Measurements from ENCODE around the gene FBXO27.
"Not testable (repeated sequence)": the region's sequence is repeated elsewhere in the genome, so short reads cannot be mapped to it uniquely, and the experiment has no call there.

Gene FBXO27

GRCh38 chr19:39074942-39075341 is 42.6 kb upstream of the FBXO27 start:
- no peak overlapping the region for H2AFZ ChIP-seq (ENCODE audit: low read depth)
- no peaks in the 10 kb centered on the region for H4K20me1 ChIP-seq (ENCODE audit: insufficient read depth)
- no peak overlapping the region for H3K27ac ChIP-seq
- no peak for TF ChIP-seq CTCF (conservative IDR thresholded peaks at IDR 0.05; ENCODE audit: low read depth, low read length)
- H3K4me1 ChIP-seq (ENCODE audit: low read depth, poor library complexity, severe bottlenecking) = no peaks in the 10 kb centered on the region
- H3K36me3 ChIP-seq (ENCODE audit: insufficient read depth) = no peaks in the 10 kb centered on the region
- no peaks in the 10 kb centered on the region for H3K27me3 ChIP-seq (ENCODE audit: insufficient read depth, low read depth)
- H3K4me2 ChIP-seq = no peak overlapping the region
- no peak overlapping the region for H3K9ac ChIP-seq
- H3K79me2 ChIP-seq (ENCODE audit: insufficient read depth, low read depth) = no peaks in the 10 kb centered on the region
- no peak overlapping the region for H3K4me3 ChIP-seq (IDR thresholded peaks at IDR 0.05; ENCODE audit: insufficient read depth, low read depth, low read length)

GRCh38 chr19:39074205-39074692 is 41.9 kb upstream of the FBXO27 start:
- no peak overlapping the region for H3K9ac ChIP-seq
- no peak overlapping the region for H2AFZ ChIP-seq (ENCODE audit: low read depth)
- no peak overlapping the region for H3K4me2 ChIP-seq
- no peak overlapping the region for H3K4me3 ChIP-seq (IDR thresholded peaks at IDR 0.05; ENCODE audit: insufficient read depth, low read depth, low read length)
- H3K27me3 ChIP-seq (ENCODE audit: insufficient read depth, low read depth) = no peaks in the 10 kb centered on the region
- no peak for TF ChIP-seq CTCF (conservative IDR thresholded peaks at IDR 0.05; ENCODE audit: low read depth, low read length)
- H3K79me2 ChIP-seq (ENCODE audit: insufficient read depth, low read depth) = no peaks in the 10 kb centered on the region
- H3K36me3 ChIP-seq (ENCODE audit: insufficient read depth) = no peaks in the 10 kb centered on the region
- no peaks in the 10 kb centered on the region for H4K20me1 ChIP-seq (ENCODE audit: insufficient read depth)
- H3K27ac ChIP-seq = no peak overlapping the region
- no peaks in the 10 kb centered on the region for H3K4me1 ChIP-seq (ENCODE audit: low read depth, poor library complexity, severe bottlenecking)

- Histone ChIP-seq H3K27ac (no peak overlapping the region), H3K79me2 (ENCODE audit: insufficient read depth, low read depth) (no peaks in the 10 kb centered on the region), H3K4me3 (IDR thresholded peaks at IDR 0.05; ENCODE audit: insufficient read depth, low read depth, low read length) (no peak overlapping the region), H3K4me2 (no peak overlapping the region), H3K4me1 (ENCODE audit: low read depth, poor library complexity, severe bottlenecking) (no peaks in the 10 kb centered on the region), H2AFZ (ENCODE audit: low read depth) (no peak overlapping the region), H3K36me3 (ENCODE audit: insufficient read depth) (no peaks in the 10 kb centered on the region), H3K9ac (no peak overlapping the region), H3K27me3 (ENCODE audit: insufficient read depth, low read depth) (no peaks in the 10 kb centered on the region), H4K20me1 (ENCODE audit: insufficient read depth) (no peaks in the 10 kb centered on the region)
- TF ChIP-seq CTCF (conservative IDR thresholded peaks at IDR 0.05; ENCODE audit: low read depth, low read length) = no peak
Measured at GRCh38 chr19:39070888-39071287, 38.5 kb upstream of the FBXO27 start.

- not testable (repeated sequence) for H3K4me1 ChIP-seq (ENCODE audit: low read depth, poor library complexity, severe bottlenecking); H3K27ac ChIP-seq; H3K4me2 ChIP-seq; H3K36me3 ChIP-seq (ENCODE audit: insufficient read depth); H3K4me3 ChIP-seq (IDR thresholded peaks at IDR 0.05; ENCODE audit: insufficient read depth, low read depth, low read length); H3K27me3 ChIP-seq (ENCODE audit: insufficient read depth, low read depth); H4K20me1 ChIP-seq (ENCODE audit: insufficient read depth); H3K9ac ChIP-seq; H2AFZ ChIP-seq (ENCODE audit: low read depth); H3K79me2 ChIP-seq (ENCODE audit: insufficient read depth, low read depth)
Measured at GRCh38 chr19:39068259-39068658, 35.9 kb upstream of the FBXO27 start.

- H3K4me3 ChIP-seq (IDR thresholded peaks at IDR 0.05; ENCODE audit: insufficient read depth, low read depth, low read length) = no peak overlapping the region
- no peaks in the 10 kb centered on the region for H3K27me3 ChIP-seq (ENCODE audit: insufficient read depth, low read depth)
- no peak overlapping the region for H3K9ac ChIP-seq
- H2AFZ ChIP-seq (ENCODE audit: low read depth) = no peak overlapping the region
- TF ChIP-seq CTCF (conservative IDR thresholded peaks at IDR 0.05; ENCODE audit: low read depth, low read length) = no peak
- no peaks in the 10 kb centered on the region for H3K79me2 ChIP-seq (ENCODE audit: insufficient read depth, low read depth)
- H3K36me3 ChIP-seq (ENCODE audit: insufficient read depth) = no peaks in the 10 kb centered on the region
- no peak overlapping the region for H3K27ac ChIP-seq
- no peaks in the 10 kb centered on the region for H4K20me1 ChIP-seq (ENCODE audit: insufficient read depth)
- H3K4me1 ChIP-seq (ENCODE audit: low read depth, poor library complexity, severe bottlenecking) = no peaks in the 10 kb centered on the region
- no peak overlapping the region for H3K4me2 ChIP-seq
Measured at GRCh38 chr19:39067104-39067503, 34.8 kb upstream of the FBXO27 start.
